Fibroblast of lung (primary cell): ENCODE data around the gene RAB20.

ENCODE experiments used
- CTCF ChIP-seq, 2 donors: IDR thresholded peaks in 1 of 2; conservative IDR thresholded peaks in 1 of 2; 1 replicate in 1 of 2; 2 replicates in 1 of 2; pipeline ENCODE4 v1.5.1; 2011 to 2012; ENCODE audit warnings: low read length in 2 of 2, control low read depth in 1 of 2, inconsistent platforms in 1 of 2, low read depth in 1 of 2, mild to moderate bottlenecking in 1 of 2
- EZH2 ChIP-seq: IDR thresholded peaks from 2 replicates; pipeline ENCODE4 v1.5.1; 2012; ENCODE audit warnings: low read length, control low read depth, mild to moderate bottlenecking; ENCODE audit errors: missing control alignments

- no peak for TF ChIP-seq CTCF (conservative IDR thresholded peaks at IDR 0.05 in 1 of 2, IDR thresholded peaks at IDR 0.05 in 1 of 2; ENCODE audit: low read depth in 1 of 2, low read length in 2 of 2)
- TF ChIP-seq EZH2: no peak
Observed at GRCh38 chr13:110519506-110519905, 42.0 kb downstream of the RAB20 start.
